DOHH2 (cell line): ENCODE data around the gene MACF1.

ENCODE experiments used
- H3F3A ChIP-seq: fragments of 200-600 bp; sonication (generic), shearing (Covaris generic); 2 replicates; pipeline ENCODE4 v1.6.0; 2016; ENCODE audit warnings: antibody characterized with exemption, mild to moderate bottlenecking; ENCODE audit not compliant: control insufficient read depth, insufficient read depth
- H3K27ac ChIP-seq: fragments of 200-600 bp; sonication (generic); 2 replicates; pipeline ENCODE4 v1.5.1; 2014; ENCODE audit warnings: low read depth, mild to moderate bottlenecking, low read length, moderate library complexity
- H3K27me3 ChIP-seq: fragments of 200-600 bp; sonication (generic); 2 replicates; pipeline ENCODE4 v1.6.1; 2014; ENCODE audit warnings: mild to moderate bottlenecking, low read length, mixed read lengths; ENCODE audit not compliant: control insufficient read depth
- H3K36me3 ChIP-seq: fragments of 200-600 bp; sonication (generic); 2 replicates; pipeline ENCODE4 v1.6.1; 2014; ENCODE audit warnings: mild to moderate bottlenecking, low read length, moderate library complexity, mixed read lengths; ENCODE audit not compliant: control insufficient read depth
- H3K4me1 ChIP-seq: fragments of 200-600 bp; sonication (generic); 2 replicates; pipeline ENCODE4 v1.6.1; 2014; ENCODE audit warnings: mild to moderate bottlenecking, low read length, mixed read lengths; ENCODE audit not compliant: control insufficient read depth
- H3K4me2 ChIP-seq: fragments of 200-600 bp; sonication (generic); 2 replicates; pipeline ENCODE4 v1.6.0; 2014; ENCODE audit warnings: mild to moderate bottlenecking, low read length, moderate library complexity
- H3K4me3 ChIP-seq: fragments of 200-600 bp; sonication (generic); 2 replicates; pipeline ENCODE4 v1.5.1; 2014; ENCODE audit warnings: mild to moderate bottlenecking, low read length, mixed read lengths
- H3K79me2 ChIP-seq: fragments of 200-600 bp; sonication (generic); 2 replicates; pipeline ENCODE4 v1.6.1; 2014; ENCODE audit warnings: mild to moderate bottlenecking, low read length, mixed read lengths; ENCODE audit not compliant: control insufficient read depth
- H3K9me2 ChIP-seq: fragments of 200-600 bp; sonication (generic); replicated peaks from 2 replicates; pipeline ENCODE4 v1.6.1; 2014; ENCODE audit warnings: mild to moderate bottlenecking, low read length, mixed read lengths; ENCODE audit not compliant: control insufficient read depth
- H3K9me3 ChIP-seq: fragments of 200-600 bp; sonication (generic); 2 replicates; pipeline ENCODE4 v1.6.1; 2014; ENCODE audit warnings: antibody characterized with exemption, low read length, mixed read lengths; ENCODE audit not compliant: control insufficient read depth, insufficient read depth
- H4K20me1 ChIP-seq: fragments of 200-600 bp; sonication (generic); 2 replicates; pipeline ENCODE4 v1.6.0; 2014; ENCODE audit warnings: low read depth, mild to moderate bottlenecking, antibody characterized with exemption, low read length, moderate library complexity; ENCODE audit not compliant: control insufficient read depth, insufficient read depth
- EZH2phosphoT487 ChIP-seq: fragments of 200-600 bp; sonication (generic); IDR thresholded peaks from 2 replicates; pipeline ENCODE4 v1.6.1; 2017; ENCODE audit warnings: borderline replicate concordance, mild to moderate bottlenecking, antibody characterized with exemption, low read length, moderate library complexity, mixed read lengths
- TF ChIP-seq, protein P1 (sequence below): fragments of 200-600 bp; sonication (generic); IDR thresholded peaks from one replicate; pipeline ENCODE4 v1.5.1; 2014; ENCODE audit warnings: antibody characterized with exemption, mild to moderate bottlenecking, low read depth, low read length; ENCODE audit not compliant: poor library complexity, severe bottlenecking

The MACF1 gene

DNA sequence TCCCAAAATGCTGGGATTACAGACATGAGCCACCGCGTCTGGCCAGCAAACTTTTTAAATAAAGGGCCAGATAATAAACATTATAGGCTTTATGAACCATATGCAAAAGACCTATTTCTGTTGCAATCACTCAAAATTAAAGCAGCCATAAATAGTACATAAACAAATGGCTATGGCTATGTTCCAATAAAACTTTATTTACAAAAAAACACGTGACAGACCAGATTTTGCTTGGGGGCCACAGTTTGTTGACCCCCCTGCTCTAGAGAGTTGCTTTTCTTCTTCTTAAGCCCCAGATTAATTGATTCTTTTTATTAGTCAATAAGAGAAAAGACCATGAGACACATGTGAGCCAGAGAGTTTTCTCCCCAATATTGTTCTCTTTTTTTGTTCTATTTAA is 138.3 kb downstream of the MACF1 start:
- H3K9me2 ChIP-seq = no peaks in the 10 kb centered on the region
- H3K4me3 ChIP-seq = no peak overlapping the region
- H3K36me3 ChIP-seq = peaks cover 24% of the 10 kb centered on the region; the same call in 1 of the 2 replicates
- H3K4me1 ChIP-seq = no peaks in the 10 kb centered on the region
- H3K9me3 ChIP-seq = no peaks in the 10 kb centered on the region
- TF ChIP-seq, protein P1, sequence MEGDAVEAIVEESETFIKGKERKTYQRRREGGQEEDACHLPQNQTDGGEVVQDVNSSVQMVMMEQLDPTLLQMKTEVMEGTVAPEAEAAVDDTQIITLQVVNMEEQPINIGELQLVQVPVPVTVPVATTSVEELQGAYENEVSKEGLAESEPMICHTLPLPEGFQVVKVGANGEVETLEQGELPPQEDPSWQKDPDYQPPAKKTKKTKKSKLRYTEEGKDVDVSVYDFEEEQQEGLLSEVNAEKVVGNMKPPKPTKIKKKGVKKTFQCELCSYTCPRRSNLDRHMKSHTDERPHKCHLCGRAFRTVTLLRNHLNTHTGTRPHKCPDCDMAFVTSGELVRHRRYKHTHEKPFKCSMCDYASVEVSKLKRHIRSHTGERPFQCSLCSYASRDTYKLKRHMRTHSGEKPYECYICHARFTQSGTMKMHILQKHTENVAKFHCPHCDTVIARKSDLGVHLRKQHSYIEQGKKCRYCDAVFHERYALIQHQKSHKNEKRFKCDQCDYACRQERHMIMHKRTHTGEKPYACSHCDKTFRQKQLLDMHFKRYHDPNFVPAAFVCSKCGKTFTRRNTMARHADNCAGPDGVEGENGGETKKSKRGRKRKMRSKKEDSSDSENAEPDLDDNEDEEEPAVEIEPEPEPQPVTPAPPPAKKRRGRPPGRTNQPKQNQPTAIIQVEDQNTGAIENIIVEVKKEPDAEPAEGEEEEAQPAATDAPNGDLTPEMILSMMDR = no peak
- no peak for TF ChIP-seq EZH2phosphoT487
- no peaks in the 10 kb centered on the region for H3F3A ChIP-seq
- no peak overlapping the region for H3K27ac ChIP-seq
- no peaks in the 10 kb centered on the region for H3K27me3 ChIP-seq
- H4K20me1 ChIP-seq = no peaks in the 10 kb centered on the region
- no peak overlapping the region for H3K4me2 ChIP-seq
- H3K79me2 ChIP-seq = no peaks in the 10 kb centered on the region

DNA sequence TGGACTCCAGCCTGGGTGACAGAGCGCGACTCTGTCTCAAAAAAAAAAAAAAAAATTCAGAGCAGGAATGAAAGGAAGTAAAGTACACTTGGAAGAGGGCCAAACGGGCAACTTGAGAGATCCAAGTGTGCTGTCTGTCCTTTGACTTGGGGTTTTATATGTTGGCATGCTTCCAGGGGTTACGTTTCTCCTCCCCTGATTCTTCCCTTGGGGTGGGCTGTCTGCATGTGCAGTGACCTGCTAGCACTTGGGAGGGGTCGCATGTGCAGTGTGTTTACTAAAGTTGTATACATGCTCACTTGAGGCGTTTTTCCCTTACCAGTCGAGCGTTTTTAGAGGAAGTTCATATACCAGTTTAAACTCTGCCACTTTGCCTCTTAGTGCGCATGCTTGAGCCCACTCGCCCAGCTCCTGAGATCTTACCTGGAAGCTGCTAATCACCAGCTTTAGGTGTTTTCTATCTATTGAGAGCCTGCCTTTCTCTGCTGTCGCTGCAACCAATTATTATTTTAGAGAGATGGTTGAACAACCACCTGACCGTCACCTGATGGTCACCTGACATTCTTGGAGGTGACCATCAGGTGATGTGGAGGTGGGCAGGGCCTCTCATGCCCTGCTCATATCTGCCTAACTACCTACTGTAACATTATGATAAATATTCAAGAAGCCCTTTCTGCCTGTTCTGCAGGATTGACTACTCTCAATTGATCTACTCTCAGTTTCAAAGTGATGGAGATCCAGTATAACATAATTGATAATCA is 140.1 kb downstream of the MACF1 start:
- Histone ChIP-seq H3K9me3 (no peaks in the 10 kb centered on the region), H3K4me2 (no peak overlapping the region), H3K27me3 (no peaks in the 10 kb centered on the region), H3F3A (no peaks in the 10 kb centered on the region), H3K27ac (no peak overlapping the region), H3K36me3 (peaks cover 33% of the 10 kb centered on the region), H3K79me2 (no peaks in the 10 kb centered on the region), H3K9me2 (no peaks in the 10 kb centered on the region), H4K20me1 (no peaks in the 10 kb centered on the region), H3K4me1 (no peaks in the 10 kb centered on the region), H3K4me3 (no peak overlapping the region)
- TF ChIP-seq, protein P1 = no peak
- TF ChIP-seq EZH2phosphoT487 = no peak

DNA sequence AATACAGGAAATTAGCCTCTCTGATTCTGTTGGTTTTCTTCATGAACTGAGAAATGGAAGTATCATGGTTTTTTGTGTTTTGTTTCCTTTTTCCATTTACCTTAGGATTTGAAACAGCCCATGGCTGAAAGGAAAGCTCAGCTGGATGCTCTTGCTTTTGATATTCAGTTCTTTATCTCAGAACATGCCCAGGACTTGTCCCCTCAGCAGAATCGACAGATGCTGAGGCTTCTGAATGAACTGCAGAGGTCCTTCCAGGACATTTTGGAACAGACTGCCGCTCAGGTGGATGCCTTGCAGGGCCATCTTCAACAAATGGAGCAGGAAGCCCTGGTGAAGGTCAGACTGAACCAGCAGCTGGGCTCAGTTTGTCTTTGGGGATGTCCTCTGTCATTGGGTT is 142.4 kb downstream of the MACF1 start:
- H3K27ac ChIP-seq = no peak overlapping the region
- no peak overlapping the region for H3K4me2 ChIP-seq
- peaks cover 31% of the 10 kb centered on the region for H3K36me3 ChIP-seq
- no peaks in the 10 kb centered on the region for H3K27me3 ChIP-seq
- H3K4me1 ChIP-seq = no peaks in the 10 kb centered on the region
- no peak overlapping the region for H3K4me3 ChIP-seq
- H4K20me1 ChIP-seq = no peaks in the 10 kb centered on the region
- TF ChIP-seq, protein P1 = no peak
- no peak for TF ChIP-seq EZH2phosphoT487
- no peaks in the 10 kb centered on the region for H3K9me2 ChIP-seq
- H3K79me2 ChIP-seq = no peaks in the 10 kb centered on the region
- H3K9me3 ChIP-seq = no peaks in the 10 kb centered on the region
- H3F3A ChIP-seq = no peaks in the 10 kb centered on the region

DNA sequence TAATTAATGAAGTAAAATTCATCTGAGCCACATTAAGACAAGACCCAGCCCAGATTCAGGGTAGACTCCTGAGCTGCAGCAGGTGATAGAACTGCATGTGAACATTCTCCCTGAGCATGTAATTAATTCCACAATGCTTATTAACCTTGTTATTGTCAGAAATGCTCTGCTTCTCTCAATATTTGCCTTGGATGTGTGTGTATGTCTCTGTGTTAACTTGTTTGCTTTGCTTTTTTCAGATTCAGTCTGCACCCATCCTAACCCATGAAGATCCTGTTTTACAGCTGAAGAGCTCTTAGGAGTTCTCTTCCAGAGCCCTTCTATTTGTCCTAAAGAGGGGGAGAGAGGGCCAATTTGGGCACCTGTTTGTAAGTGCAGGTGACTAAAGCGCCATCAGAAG is 143.8 kb downstream of the MACF1 start:
- Histone ChIP-seq H3K9me2 (no peaks in the 10 kb centered on the region), H3K79me2 (no peaks in the 10 kb centered on the region), H4K20me1 (no peaks in the 10 kb centered on the region), H3K27ac (no peak overlapping the region), H3K27me3 (no peaks in the 10 kb centered on the region), H3F3A (no peaks in the 10 kb centered on the region), H3K36me3 (peaks cover 33% of the 10 kb centered on the region), H3K4me2 (no peak overlapping the region), H3K4me1 (no peaks in the 10 kb centered on the region), H3K9me3 (no peaks in the 10 kb centered on the region), H3K4me3 (no peak overlapping the region)
- TF ChIP-seq, protein P1 = no peak
- TF ChIP-seq EZH2phosphoT487 = no peak
